HG02623 (cell line): Measurements from ENCODE around the gene PSAP.

Experiments
- ATAC-seq: cut with Tn5 transposase; IDR thresholded peaks from one replicate; pipeline ENCODE4 v1.9.1; 2021; ENCODE audit warnings: moderate library complexity; ENCODE audit not compliant: unreplicated experiment

The PSAP gene

DNA sequence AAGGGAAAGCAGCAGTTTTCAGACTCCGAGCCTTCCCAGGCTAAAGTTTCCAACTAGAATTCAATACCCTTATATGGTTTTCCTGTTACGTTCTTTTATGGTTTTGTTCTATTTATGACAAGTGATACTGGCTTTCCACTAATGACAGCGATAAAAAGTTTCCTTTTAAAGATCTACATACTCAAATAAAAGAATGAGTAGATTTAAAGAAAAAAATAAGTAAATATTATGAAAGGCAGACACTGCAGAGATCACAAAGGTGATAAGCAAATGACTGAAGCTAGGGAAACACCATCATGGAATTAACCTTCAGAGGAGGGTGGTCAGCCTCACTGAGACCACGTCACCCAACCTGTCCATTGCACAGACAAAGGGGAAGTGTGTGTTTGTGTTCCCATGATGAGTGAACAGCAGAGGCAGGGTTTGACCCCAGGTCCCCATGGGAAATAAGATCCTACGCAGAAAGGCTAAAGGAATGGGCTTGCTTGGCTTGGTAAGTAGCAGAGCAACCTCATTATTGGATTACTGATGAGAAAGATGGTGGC lies 81.7 kb downstream of the PSAP start:
- no peak for ATAC-seq

DNA sequence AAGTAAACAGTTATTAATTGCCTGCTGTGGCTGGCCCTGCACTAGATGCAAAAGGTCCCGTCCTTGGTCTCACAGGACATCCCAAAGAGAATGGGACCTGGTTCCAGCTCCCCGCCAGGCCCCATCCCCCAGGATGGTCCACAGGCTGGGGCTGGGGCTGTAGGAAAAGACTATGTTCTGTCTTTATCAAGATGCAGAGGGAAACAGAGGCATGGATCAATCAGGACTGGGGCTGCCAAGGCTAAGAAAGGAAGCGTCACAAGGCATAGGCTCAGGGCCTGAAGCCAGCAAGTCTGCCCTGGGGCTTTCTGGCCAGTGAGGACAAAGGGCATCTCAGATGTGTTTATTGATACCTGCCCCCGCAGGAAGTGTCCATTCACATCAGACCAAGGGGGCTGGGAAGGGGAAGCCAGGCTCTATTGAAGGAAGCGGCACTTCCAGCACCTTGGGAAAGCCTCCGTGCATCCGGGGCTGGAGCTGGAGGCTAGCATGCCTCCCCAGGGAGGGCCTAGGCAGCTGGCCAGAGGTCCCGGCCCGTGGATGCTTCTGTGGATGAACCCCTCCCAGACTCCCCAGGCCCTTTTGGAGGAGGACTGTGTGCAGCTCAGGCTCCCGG lies 83.5 kb downstream of the PSAP start:
- ATAC-seq = no peak

DNA sequence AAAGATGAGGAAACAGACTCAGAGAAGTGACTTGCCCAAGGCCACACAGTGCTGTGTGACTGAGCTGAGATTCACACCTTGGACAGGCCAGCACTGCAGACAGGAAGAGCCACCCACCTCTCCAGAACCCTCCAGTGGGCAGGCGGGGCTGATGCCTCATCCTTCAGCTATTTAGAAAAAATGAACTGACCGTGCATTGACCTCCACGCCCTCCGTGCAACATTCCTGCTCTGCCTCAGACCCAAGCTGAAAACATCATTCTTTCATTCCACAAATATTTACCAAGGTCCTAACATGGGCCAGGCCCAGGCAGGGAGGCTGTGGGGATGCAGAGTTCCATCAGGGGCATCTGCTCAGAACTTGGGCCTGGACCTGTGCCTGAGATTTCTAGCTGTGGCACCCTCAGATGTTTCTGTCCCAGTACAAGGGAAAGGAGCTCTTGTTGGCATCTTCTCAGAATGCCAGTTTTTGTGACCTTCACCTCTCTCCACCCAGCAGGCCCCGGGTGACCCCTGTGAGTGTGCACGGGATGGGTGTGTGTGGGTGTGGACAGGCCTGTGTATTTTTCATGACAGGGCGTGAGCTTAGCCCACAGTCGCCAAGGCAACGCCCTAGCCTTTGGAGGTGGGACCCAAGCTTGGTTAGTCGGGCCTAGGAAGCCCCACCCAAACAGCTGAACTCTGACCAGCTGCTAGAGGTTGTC lies 84.2 kb downstream of the PSAP start:
- no peak for ATAC-seq
